ENCODE measurements around the gene KCNG2.

DNA sequence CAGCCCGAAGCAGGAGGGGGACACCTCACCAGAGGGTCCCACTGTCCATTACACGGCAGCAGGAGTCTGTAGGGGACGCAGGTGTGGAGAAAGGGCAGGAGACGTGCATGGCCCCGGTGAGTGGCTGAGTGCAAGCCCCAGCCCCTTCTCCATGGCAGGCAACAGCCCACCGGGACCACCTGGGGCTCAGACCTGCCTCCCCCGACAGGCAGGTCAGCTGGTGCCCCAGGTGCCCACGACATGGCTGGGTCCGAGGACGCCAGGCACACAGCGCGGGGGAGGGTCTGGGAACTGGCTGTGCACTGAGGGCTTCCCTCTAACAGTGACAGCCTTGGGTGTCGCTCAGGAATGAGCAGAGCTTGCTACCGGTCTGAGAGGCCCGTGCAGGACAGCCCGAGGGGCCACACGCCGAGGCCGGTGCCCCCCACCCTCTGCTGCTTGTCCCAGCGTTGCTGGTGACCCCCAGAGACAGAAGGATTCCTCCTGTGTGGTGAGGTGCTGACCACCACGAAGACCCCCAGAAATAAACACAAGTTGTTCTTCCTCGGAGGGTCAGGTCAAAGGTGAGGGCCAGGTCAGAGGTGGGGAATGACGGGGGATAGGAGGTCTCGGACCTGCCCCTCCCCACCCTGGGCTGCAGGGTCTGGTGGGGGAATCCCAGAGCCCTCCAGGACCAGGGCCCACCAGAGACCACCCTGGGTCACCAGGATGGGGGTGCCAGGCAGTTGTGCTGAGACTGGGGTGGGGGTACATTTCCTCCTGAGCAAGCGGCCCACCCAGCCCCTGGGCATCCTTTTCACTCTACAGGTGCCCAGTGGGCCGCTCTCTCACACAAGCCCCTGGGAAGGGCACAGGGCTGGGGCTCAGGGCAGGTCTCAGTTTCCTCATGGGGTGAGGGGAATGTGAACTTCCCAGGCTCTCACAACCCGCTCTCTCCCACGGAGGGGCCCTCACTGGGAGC lies 103.2 kb downstream of the KCNG2 start:
- no peak for TF ChIP-seq RAD21 (IDR thresholded peaks at IDR 0.05)
- TF ChIP-seq, protein P1, sequence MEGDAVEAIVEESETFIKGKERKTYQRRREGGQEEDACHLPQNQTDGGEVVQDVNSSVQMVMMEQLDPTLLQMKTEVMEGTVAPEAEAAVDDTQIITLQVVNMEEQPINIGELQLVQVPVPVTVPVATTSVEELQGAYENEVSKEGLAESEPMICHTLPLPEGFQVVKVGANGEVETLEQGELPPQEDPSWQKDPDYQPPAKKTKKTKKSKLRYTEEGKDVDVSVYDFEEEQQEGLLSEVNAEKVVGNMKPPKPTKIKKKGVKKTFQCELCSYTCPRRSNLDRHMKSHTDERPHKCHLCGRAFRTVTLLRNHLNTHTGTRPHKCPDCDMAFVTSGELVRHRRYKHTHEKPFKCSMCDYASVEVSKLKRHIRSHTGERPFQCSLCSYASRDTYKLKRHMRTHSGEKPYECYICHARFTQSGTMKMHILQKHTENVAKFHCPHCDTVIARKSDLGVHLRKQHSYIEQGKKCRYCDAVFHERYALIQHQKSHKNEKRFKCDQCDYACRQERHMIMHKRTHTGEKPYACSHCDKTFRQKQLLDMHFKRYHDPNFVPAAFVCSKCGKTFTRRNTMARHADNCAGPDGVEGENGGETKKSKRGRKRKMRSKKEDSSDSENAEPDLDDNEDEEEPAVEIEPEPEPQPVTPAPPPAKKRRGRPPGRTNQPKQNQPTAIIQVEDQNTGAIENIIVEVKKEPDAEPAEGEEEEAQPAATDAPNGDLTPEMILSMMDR (IDR thresholded peaks at IDR 0.05; ENCODE audit: low read depth, low read length, missing input control): no peak
- TF ChIP-seq, protein P2, sequence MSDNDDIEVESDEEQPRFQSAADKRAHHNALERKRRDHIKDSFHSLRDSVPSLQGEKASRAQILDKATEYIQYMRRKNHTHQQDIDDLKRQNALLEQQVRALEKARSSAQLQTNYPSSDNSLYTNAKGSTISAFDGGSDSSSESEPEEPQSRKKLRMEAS (IDR thresholded peaks at IDR 0.05): no peak
- TF ChIP-seq, protein P3, sequence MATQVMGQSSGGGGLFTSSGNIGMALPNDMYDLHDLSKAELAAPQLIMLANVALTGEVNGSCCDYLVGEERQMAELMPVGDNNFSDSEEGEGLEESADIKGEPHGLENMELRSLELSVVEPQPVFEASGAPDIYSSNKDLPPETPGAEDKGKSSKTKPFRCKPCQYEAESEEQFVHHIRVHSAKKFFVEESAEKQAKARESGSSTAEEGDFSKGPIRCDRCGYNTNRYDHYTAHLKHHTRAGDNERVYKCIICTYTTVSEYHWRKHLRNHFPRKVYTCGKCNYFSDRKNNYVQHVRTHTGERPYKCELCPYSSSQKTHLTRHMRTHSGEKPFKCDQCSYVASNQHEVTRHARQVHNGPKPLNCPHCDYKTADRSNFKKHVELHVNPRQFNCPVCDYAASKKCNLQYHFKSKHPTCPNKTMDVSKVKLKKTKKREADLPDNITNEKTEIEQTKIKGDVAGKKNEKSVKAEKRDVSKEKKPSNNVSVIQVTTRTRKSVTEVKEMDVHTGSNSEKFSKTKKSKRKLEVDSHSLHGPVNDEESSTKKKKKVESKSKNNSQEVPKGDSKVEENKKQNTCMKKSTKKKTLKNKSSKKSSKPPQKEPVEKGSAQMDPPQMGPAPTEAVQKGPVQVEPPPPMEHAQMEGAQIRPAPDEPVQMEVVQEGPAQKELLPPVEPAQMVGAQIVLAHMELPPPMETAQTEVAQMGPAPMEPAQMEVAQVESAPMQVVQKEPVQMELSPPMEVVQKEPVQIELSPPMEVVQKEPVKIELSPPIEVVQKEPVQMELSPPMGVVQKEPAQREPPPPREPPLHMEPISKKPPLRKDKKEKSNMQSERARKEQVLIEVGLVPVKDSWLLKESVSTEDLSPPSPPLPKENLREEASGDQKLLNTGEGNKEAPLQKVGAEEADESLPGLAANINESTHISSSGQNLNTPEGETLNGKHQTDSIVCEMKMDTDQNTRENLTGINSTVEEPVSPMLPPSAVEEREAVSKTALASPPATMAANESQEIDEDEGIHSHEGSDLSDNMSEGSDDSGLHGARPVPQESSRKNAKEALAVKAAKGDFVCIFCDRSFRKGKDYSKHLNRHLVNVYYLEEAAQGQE (IDR thresholded peaks at IDR 0.05): no peak
- TF ChIP-seq EGR1 (IDR thresholded peaks at IDR 0.05; ENCODE audit: low read depth in 2 of 2): no peak
- TF ChIP-seq TAF1 (conservative IDR thresholded peaks at IDR 0.05): no peak
- TF ChIP-seq SP1 (IDR thresholded peaks at IDR 0.05): no peak
- TF ChIP-seq, protein P4, sequence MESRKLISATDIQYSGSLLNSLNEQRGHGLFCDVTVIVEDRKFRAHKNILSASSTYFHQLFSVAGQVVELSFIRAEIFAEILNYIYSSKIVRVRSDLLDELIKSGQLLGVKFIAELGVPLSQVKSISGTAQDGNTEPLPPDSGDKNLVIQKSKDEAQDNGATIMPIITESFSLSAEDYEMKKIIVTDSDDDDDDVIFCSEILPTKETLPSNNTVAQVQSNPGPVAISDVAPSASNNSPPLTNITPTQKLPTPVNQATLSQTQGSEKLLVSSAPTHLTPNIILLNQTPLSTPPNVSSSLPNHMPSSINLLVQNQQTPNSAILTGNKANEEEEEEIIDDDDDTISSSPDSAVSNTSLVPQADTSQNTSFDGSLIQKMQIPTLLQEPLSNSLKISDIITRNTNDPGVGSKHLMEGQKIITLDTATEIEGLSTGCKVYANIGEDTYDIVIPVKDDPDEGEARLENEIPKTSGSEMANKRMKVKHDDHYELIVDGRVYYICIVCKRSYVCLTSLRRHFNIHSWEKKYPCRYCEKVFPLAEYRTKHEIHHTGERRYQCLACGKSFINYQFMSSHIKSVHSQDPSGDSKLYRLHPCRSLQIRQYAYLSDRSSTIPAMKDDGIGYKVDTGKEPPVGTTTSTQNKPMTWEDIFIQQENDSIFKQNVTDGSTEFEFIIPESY (IDR thresholded peaks at IDR 0.05): no peak
- TF ChIP-seq, protein P5, sequence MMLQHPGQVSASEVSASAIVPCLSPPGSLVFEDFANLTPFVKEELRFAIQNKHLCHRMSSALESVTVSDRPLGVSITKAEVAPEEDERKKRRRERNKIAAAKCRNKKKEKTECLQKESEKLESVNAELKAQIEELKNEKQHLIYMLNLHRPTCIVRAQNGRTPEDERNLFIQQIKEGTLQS (IDR thresholded peaks at IDR 0.05): no peak
- peak; percentile 81 for TF ChIP-seq NR2F2 (IDR thresholded peaks at IDR 0.05)
- no peak for TF ChIP-seq RXRA (IDR thresholded peaks at IDR 0.05)
- no peak for TF ChIP-seq YY1 (IDR thresholded peaks at IDR 0.05)

All from liver (tissue), 3 donors.